Suprapubic skin (tissue), 4 donors: ENCODE results near the gene SETX. TPM values are rescaled to one million over a fixed set of nuclear protein-coding genes. Genes with fewer than 3 reads are reported as not detected.
A peak's percentile ranks its signal among the peaks of the same experiment; 100 is the strongest.

Experiments used
- DNase-seq, 2 donors: peaks; one replicate each; pipeline ENCODE4 v3.0.0-alpha.2; 2019; ENCODE audit warnings: low spot score in 2 of 2
- H3K27ac ChIP-seq: fragments of 200-600 bp; sonication (generic); one replicate; pipeline ENCODE4 v1.5.1; 2019
- H3K27me3 ChIP-seq: fragments of 200-600 bp; sonication (generic); one replicate; pipeline ENCODE4 v1.5.1; 2019
- H3K36me3 ChIP-seq: fragments of 200-600 bp; sonication (generic); one replicate; pipeline ENCODE4 v1.5.1; 2019
- H3K4me1 ChIP-seq: fragments of 200-600 bp; sonication (generic); one replicate; pipeline ENCODE4 v1.5.1; 2019
- H3K4me3 ChIP-seq: fragments of 200-600 bp; sonication (generic); one replicate; pipeline ENCODE4 v1.5.1; 2019; ENCODE audit warnings: mild to moderate bottlenecking
- H3K9me3 ChIP-seq: fragments of 200-600 bp; sonication (generic); one replicate; pipeline ENCODE4 v1.5.1; 2019
- CTCF ChIP-seq, 2 donors: fragments of 200-600 bp in 1 of 2; fragments of 450-650 bp in 1 of 2; sonication (generic) in 1 of 2; IDR thresholded peaks; one replicate each; pipeline ENCODE4 v1.5.1; 2016 to 2019; ENCODE audit warnings: antibody characterized with exemption in 2 of 2, mild to moderate bottlenecking in 1 of 2, moderate library complexity in 1 of 2
- EP300 ChIP-seq: sonication (generic); formaldehyde crosslinking; IDR thresholded peaks from one replicate; pipeline ENCODE4 v1.6.1; 2017; ENCODE audit warnings: antibody characterized with exemption
- POLR2A ChIP-seq, 2 donors: fragments of 450-650 bp; IDR thresholded peaks; one replicate each; pipeline ENCODE4 v1.6.1; 2017; ENCODE audit warnings: antibody characterized with exemption in 2 of 2, mild to moderate bottlenecking in 2 of 2, moderate library complexity in 2 of 2
- POLR2AphosphoS5 ChIP-seq, 3 donors: sonication (generic); formaldehyde crosslinking; IDR thresholded peaks; one replicate each; pipeline ENCODE4 v1.6.1; 2017; ENCODE audit warnings: antibody characterized with exemption in 3 of 3
- WGBS: methylation state at CpG from one replicate; pipeline ENCODE4 v1.1.5; 2018; 5-methylcytosine and 5-hydroxymethylcytosine counted together
- total RNA-seq, 4 donors: library from RNA; depleted of rRNA; stranded (reverse); fragments of >200 nt; gene quantifications; one replicate each; pipeline ENCODE4 v1.1.0, GENCODE V29; 2016

SETX gene
- total RNA-seq, 4 donors from 2014 or later = 28.8 to 67.9 (median 39.7) TPM

- TF ChIP-seq CTCF (IDR thresholded peaks at IDR 0.05) = no peak
- no peak for TF ChIP-seq EP300
- TF ChIP-seq POLR2A (IDR thresholded peaks at IDR 0.05) = no peak
- TF ChIP-seq POLR2AphosphoS5 (IDR thresholded peaks at IDR 0.05) = no peak
- peaks cover 21% of the 10 kb centered on the region for H3K27me3 ChIP-seq
- H3K36me3 ChIP-seq = no peaks in the 10 kb centered on the region
- H3K4me3 ChIP-seq = peak overlapping the region; percentile 75
- no peaks in the 10 kb centered on the region for H3K9me3 ChIP-seq
- DNase-seq = peak in 1 of 2 donors; percentile 75
- no peak overlapping the region for H3K27ac ChIP-seq
- WGBS = 27% methylated on average over 12 of the region's 21 CpGs
- peaks cover 35% of the 10 kb centered on the region for H3K4me1 ChIP-seq
Observed at GRCh38 chr9:132239999-132240840, 114.6 kb downstream of the SETX start.

GRCh38 chr9:132239518-132239917 lies 115.3 kb downstream of the SETX start:
- no peak for DNase-seq
- WGBS = 34% methylated on average over 3 of the region's 3 CpGs
- Histone ChIP-seq H3K36me3 (no peaks in the 10 kb centered on the region), H3K27ac (no peak overlapping the region), H3K4me1 (peaks cover 35% of the 10 kb centered on the region), H3K9me3 (no peaks in the 10 kb centered on the region), H3K4me3 (no peak overlapping the region), H3K27me3 (peaks cover 17% of the 10 kb centered on the region)
- TF ChIP-seq POLR2A (IDR thresholded peaks at IDR 0.05) = no peak
- TF ChIP-seq CTCF (IDR thresholded peaks at IDR 0.05) = no peak

GRCh38 chr9:132238992-132239391 lies 115.8 kb downstream of the SETX start:
- Histone ChIP-seq H3K27ac (no peak overlapping the region), H3K27me3 (peaks cover 16% of the 10 kb centered on the region), H3K9me3 (no peaks in the 10 kb centered on the region), H3K4me3 (no peak overlapping the region), H3K36me3 (no peaks in the 10 kb centered on the region), H3K4me1 (peaks cover 35% of the 10 kb centered on the region)
- WGBS = 64% methylated on average over 17 of the region's 19 CpGs
- no peak for DNase-seq
- no peak for TF ChIP-seq CTCF (IDR thresholded peaks at IDR 0.05)
- TF ChIP-seq POLR2AphosphoS5 (IDR thresholded peaks at IDR 0.05) = no peak
- no peak for TF ChIP-seq EP300
- no peak for TF ChIP-seq POLR2A (IDR thresholded peaks at IDR 0.05)

- Histone ChIP-seq H3K9me3 (no peaks in the 10 kb centered on the region), H3K4me3 (no peak overlapping the region), H3K27ac (no peak overlapping the region), H3K4me1 (peaks cover 35% of the 10 kb centered on the region), H3K36me3 (no peaks in the 10 kb centered on the region), H3K27me3 (peaks cover 16% of the 10 kb centered on the region)
- no peak for DNase-seq
- TF ChIP-seq POLR2A (IDR thresholded peaks at IDR 0.05) = no peak
- no peak for TF ChIP-seq CTCF (IDR thresholded peaks at IDR 0.05)
- no peak for TF ChIP-seq EP300
- no peak for TF ChIP-seq POLR2AphosphoS5 (IDR thresholded peaks at IDR 0.05)
- 75% methylated on average over 19 of the region's 22 CpGs for WGBS
Observed at GRCh38 chr9:132238026-132238972, 116.5 kb downstream of the SETX start.

- no peak for TF ChIP-seq CTCF (IDR thresholded peaks at IDR 0.05)
- no peak for TF ChIP-seq POLR2AphosphoS5 (IDR thresholded peaks at IDR 0.05)
- TF ChIP-seq POLR2A (IDR thresholded peaks at IDR 0.05) = no peak
- no peak for TF ChIP-seq EP300
- 79% methylated on average over 5 of the region's 9 CpGs for WGBS
- Histone ChIP-seq H3K27me3 (peaks cover 16% of the 10 kb centered on the region), H3K9me3 (no peaks in the 10 kb centered on the region), H3K27ac (no peak overlapping the region), H3K4me3 (no peak overlapping the region), H3K4me1 (peaks cover 30% of the 10 kb centered on the region), H3K36me3 (no peaks in the 10 kb centered on the region)
- no peak for DNase-seq
Observed at GRCh38 chr9:132237481-132237880, 117.3 kb downstream of the SETX start.
